Stomach (tissue), 4 donors: ENCODE results near the gene FSIP1.

Experiments used
- CTCF ChIP-seq, 7 experiments: fragments of 450-650 bp in 4 of 7; fragments of 200-600 bp in 3 of 7; sonication (generic) in 3 of 7; IDR thresholded peaks; one replicate each; pipeline ENCODE4 v1.5.1; 2016 to 2019; ENCODE audit warnings: antibody characterized with exemption in 7 of 7, control low read depth in 2 of 7, mild to moderate bottlenecking in 1 of 7
- POLR2AphosphoS5 ChIP-seq, 3 donors: sonication (generic); formaldehyde crosslinking; IDR thresholded peaks; one replicate each; pipeline ENCODE4 v1.6.1; 2016; ENCODE audit warnings: antibody characterized with exemption in 3 of 3

GRCh38 chr15:39784125-39784524, 1.5 kb upstream of the FSIP1 start:
- TF ChIP-seq CTCF (IDR thresholded peaks at IDR 0.05), result no peak
- TF ChIP-seq POLR2AphosphoS5 (IDR thresholded peaks at IDR 0.05), result no peak
